ENCODE measurements around the gene ELL.

DNA sequence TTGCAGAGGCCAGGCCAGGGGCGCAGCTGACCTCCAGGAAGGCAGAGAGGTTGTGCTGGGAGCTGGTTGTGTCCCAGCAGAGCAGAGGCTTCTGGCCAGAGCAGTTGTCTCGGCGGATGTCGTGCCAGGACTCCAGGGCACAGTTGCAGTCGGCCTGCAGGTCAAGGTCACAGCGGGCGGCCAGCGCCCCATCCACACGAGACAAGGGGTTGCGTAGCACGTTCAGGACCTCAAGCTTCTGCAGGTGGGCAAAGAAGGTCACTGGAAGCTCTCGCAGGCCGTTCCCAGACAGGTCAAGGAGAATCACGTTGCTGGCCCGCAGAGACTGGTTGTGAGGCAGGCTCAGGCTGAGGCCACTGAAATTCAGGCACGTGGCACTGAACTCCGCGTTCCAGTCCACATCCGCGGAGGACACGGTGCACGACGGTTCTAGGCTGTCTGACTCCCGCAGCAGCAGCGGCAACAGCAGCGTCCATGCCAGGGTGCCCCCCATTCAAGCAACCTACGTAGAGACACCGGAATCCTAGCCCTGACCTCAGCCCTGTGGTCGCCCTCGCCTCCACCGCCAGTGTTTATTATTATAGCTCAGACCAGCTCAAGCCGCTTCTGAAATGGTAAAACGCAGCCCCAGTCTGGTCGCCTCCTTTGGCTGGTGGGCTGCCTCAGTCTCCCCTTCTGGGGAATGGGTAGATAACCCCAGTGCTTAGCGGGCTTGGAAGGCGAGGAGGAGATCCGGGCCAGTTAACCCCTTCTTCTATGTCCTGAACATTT lies 125.2 kb downstream of the ELL start:
- no peak for TF ChIP-seq POLR2A (IDR thresholded peaks at IDR 0.05)
- TF ChIP-seq, protein P1, sequence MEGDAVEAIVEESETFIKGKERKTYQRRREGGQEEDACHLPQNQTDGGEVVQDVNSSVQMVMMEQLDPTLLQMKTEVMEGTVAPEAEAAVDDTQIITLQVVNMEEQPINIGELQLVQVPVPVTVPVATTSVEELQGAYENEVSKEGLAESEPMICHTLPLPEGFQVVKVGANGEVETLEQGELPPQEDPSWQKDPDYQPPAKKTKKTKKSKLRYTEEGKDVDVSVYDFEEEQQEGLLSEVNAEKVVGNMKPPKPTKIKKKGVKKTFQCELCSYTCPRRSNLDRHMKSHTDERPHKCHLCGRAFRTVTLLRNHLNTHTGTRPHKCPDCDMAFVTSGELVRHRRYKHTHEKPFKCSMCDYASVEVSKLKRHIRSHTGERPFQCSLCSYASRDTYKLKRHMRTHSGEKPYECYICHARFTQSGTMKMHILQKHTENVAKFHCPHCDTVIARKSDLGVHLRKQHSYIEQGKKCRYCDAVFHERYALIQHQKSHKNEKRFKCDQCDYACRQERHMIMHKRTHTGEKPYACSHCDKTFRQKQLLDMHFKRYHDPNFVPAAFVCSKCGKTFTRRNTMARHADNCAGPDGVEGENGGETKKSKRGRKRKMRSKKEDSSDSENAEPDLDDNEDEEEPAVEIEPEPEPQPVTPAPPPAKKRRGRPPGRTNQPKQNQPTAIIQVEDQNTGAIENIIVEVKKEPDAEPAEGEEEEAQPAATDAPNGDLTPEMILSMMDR (IDR thresholded peaks at IDR 0.05 in 4 of 5, conservative IDR thresholded peaks at IDR 0.05 in 1 of 5), result no peak
